ENCODE results near the gene ACACB.

DNA sequence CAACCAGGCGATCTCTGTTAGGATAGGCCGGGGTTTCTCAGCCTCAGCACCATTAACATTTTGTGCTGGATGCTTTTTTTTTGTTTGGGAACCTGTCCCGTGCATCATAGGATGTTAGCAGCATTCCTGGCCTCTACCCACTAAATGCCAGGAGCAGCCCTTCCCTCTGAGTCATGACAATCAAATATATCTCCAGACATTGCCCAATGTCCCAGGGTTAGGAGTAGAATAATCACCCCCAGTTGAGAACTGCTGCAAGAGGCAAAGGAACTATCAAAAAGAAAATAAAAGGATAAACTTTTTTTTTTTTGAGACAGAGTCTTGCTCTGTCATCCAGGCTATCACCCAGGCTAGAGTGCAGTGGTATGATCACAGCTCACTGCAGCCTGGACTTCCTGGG, 76.0 kb downstream of the ACACB start:
- TF ChIP-seq, protein P1, sequence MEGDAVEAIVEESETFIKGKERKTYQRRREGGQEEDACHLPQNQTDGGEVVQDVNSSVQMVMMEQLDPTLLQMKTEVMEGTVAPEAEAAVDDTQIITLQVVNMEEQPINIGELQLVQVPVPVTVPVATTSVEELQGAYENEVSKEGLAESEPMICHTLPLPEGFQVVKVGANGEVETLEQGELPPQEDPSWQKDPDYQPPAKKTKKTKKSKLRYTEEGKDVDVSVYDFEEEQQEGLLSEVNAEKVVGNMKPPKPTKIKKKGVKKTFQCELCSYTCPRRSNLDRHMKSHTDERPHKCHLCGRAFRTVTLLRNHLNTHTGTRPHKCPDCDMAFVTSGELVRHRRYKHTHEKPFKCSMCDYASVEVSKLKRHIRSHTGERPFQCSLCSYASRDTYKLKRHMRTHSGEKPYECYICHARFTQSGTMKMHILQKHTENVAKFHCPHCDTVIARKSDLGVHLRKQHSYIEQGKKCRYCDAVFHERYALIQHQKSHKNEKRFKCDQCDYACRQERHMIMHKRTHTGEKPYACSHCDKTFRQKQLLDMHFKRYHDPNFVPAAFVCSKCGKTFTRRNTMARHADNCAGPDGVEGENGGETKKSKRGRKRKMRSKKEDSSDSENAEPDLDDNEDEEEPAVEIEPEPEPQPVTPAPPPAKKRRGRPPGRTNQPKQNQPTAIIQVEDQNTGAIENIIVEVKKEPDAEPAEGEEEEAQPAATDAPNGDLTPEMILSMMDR (conservative IDR thresholded peaks at IDR 0.05; ENCODE audit: low read depth, low read length), result no peak
- TF ChIP-seq EZH2phosphoT487 (IDR thresholded peaks at IDR 0.05; ENCODE audit: borderline replicate concordance, low read length), result no peak
- no peak for TF ChIP-seq EZH2 (IDR thresholded peaks at IDR 0.05; ENCODE audit: low read length, unreplicated experiment)
